ENCODE measurements around the gene FAM120A. TPM values are rescaled to one million over a fixed set of nuclear protein-coding genes. Genes with fewer than 3 reads are reported as not detected.
A peak's percentile ranks its signal among the peaks of the same experiment; 100 is the strongest.

The FAM120A gene
- total RNA-seq, 4 donors from 2014 or later = 81.7 to 125 (median 90.1) TPM

DNA sequence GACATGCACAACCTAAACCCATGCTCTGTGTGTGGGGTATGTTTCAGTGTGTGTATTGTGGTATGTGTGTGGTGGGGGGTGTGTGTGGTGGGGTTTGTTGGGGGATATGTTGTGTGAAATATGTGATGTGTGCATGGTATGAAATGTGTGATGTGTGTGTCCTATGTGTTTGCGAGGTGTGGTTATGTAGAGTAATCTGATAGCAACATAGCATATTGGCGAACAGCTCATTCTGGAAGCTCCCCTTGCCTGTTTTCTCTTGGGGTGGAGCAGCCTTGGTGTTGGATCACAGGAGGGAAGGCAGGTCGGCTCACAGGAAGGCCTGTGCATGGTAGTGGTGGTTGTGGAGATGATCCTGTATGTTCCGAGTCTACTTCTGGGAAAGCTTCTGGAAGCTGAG is 89.5 kb downstream of the FAM120A start:
- Histone ChIP-seq H3K9me3 (no peaks in the 10 kb centered on the region), H3K4me3 (no peak overlapping the region), H3K36me3 (peaks cover 21 to 59% (median 27%) of the 10 kb centered on the region in 4 donors), H3K4me1 (peaks cover 4 to 25% (median 20%) of the 10 kb centered on the region in 4 donors), H3K27ac (replicated peaks in 1 of 4) (no peak overlapping the region), H3K27me3 (no peaks in the 10 kb centered on the region)
- DNase-seq (ENCODE audit: extremely low spot score) = no peak
- WGBS = 85% methylated on average over 4 of the region's 4 CpGs
- intact Hi-C loops (cut with DNase I) = no loop called here
- no peak for TF ChIP-seq POLR2A (IDR thresholded peaks at IDR 0.05; ENCODE audit: low read depth)
- no peak for TF ChIP-seq POLR2AphosphoS5 (IDR thresholded peaks at IDR 0.05)
- no peak for TF ChIP-seq EP300 (IDR thresholded peaks at IDR 0.05)
- TF ChIP-seq, protein P1, sequence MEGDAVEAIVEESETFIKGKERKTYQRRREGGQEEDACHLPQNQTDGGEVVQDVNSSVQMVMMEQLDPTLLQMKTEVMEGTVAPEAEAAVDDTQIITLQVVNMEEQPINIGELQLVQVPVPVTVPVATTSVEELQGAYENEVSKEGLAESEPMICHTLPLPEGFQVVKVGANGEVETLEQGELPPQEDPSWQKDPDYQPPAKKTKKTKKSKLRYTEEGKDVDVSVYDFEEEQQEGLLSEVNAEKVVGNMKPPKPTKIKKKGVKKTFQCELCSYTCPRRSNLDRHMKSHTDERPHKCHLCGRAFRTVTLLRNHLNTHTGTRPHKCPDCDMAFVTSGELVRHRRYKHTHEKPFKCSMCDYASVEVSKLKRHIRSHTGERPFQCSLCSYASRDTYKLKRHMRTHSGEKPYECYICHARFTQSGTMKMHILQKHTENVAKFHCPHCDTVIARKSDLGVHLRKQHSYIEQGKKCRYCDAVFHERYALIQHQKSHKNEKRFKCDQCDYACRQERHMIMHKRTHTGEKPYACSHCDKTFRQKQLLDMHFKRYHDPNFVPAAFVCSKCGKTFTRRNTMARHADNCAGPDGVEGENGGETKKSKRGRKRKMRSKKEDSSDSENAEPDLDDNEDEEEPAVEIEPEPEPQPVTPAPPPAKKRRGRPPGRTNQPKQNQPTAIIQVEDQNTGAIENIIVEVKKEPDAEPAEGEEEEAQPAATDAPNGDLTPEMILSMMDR (IDR thresholded peaks at IDR 0.05) = no peak

DNA sequence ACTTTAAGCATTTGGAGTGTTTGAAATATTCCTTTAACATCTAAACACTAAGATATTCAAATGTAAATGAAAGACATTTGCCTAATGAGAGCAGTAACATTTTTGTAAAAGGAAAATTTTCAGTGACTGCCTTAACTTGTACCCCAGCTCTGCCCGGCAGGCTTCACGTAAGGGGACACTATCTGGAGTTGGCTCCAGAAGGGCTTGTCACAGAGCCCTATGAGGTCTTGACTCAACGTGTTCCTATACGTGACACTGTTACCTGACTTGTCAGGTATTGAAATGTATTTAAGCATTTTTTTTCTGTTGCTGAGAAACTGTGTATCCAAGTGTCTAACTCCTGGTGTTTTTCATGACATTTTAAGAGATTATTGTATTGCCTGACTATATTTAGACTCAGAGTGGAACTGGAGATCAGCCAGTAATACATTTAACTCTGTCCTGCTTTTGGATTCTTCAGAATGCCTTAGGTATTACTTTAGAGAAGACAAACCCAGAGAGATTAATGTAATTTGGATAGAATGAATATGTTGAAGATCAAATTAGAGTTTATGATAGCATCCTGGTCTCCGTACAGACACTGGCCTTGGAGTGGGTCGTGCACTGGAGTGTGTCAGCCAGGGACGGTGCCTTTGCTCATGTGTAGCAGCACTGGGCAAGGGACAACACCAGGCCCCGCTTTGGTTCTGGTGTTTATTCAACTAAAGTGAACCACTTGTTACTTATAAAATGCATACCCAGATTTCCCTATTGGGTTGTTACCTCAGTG is 90.3 kb downstream of the FAM120A start:
- no peak for DNase-seq (ENCODE audit: extremely low spot score)
- Histone ChIP-seq H3K27ac (replicated peaks in 1 of 4) (peak overlapping the region in 2 of 4 donors; percentile 18 to 50), H3K36me3 (peaks cover 21 to 60% (median 30%) of the 10 kb centered on the region in 4 donors), H3K4me3 (no peak overlapping the region), H3K27me3 (no peaks in the 10 kb centered on the region), H3K4me1 (peaks cover 4 to 25% (median 20%) of the 10 kb centered on the region in 4 donors), H3K9me3 (no peaks in the 10 kb centered on the region)
- intact Hi-C loops (cut with DNase I) = no loop called here
- 40% methylated on average over 8 of the region's 8 CpGs for WGBS
- TF ChIP-seq POLR2A (IDR thresholded peaks at IDR 0.05; ENCODE audit: low read depth) (no peak), EP300 (IDR thresholded peaks at IDR 0.05) (no peak), POLR2AphosphoS5 (IDR thresholded peaks at IDR 0.05) (no peak)
- TF ChIP-seq, protein P1 (IDR thresholded peaks at IDR 0.05) = no peak

DNA sequence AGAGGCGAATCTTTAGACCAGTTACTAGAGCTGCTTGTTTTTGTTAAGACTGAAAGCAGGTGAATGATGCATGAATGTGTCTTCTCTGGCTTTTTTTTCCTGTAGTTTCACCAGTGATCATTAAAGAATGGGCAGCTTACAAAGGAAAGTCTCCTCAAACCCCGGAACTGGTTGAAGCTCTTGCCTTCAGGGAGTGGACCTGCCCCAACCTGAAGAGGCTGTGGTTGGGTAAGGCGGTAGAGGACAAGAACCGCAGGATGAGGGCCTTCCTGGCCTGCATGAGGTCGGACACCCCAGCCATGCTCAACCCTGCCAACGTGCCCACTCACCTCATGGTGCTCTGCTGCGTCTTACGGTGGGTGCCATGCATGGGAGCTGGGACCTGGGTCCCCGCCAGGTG is 91.6 kb downstream of the FAM120A start:
- TF ChIP-seq POLR2A (IDR thresholded peaks at IDR 0.05; ENCODE audit: low read depth) (no peak), POLR2AphosphoS5 (IDR thresholded peaks at IDR 0.05) (no peak), EP300 (IDR thresholded peaks at IDR 0.05) (no peak)
- TF ChIP-seq, protein P1 (IDR thresholded peaks at IDR 0.05) = no peak
- Histone ChIP-seq H3K27ac (replicated peaks in 1 of 4) (no peak overlapping the region), H3K4me3 (no peak overlapping the region), H3K27me3 (no peaks in the 10 kb centered on the region), H3K4me1 (peaks cover 4 to 25% (median 20%) of the 10 kb centered on the region in 4 donors), H3K36me3 (peaks cover 20 to 59% (median 27%) of the 10 kb centered on the region in 4 donors), H3K9me3 (no peaks in the 10 kb centered on the region)
- no peak for DNase-seq (ENCODE audit: extremely low spot score)
- WGBS = 99% methylated on average over 4 of the region's 9 CpGs
- intact Hi-C loops (cut with DNase I) = no loop called here

DNA sequence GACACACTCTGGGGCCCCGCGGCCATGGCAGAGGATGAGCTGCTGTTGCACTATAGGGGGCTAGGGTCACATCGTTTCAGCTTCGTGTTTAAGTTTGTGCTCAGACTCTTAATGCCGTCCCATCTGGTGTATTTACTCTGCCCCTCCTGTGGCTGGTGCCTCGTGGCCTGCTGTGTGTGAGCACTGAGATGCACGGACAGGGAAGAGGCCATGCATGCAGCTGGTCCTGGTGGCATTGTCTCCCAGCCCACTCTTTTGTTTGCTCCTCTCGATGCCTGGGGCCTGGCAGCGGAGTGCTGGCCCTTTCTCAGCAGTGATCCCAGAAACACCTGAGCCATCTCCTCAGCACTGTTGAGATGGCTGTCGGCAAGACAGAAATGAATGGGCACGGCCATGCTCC is 94.9 kb downstream of the FAM120A start:
- TF ChIP-seq, protein P1 (IDR thresholded peaks at IDR 0.05) = no peak
- TF ChIP-seq POLR2A (IDR thresholded peaks at IDR 0.05; ENCODE audit: low read depth) (no peak), EP300 (IDR thresholded peaks at IDR 0.05) (no peak), POLR2AphosphoS5 (IDR thresholded peaks at IDR 0.05) (no peak)
- peaks cover 21 to 61% (median 37%) of the 10 kb centered on the region in 4 donors for H3K36me3 ChIP-seq
- no peak for DNase-seq (ENCODE audit: extremely low spot score)
- WGBS = 95% methylated on average over 11 of the region's 11 CpGs
- no peak overlapping the region for H3K4me3 ChIP-seq
- intact Hi-C loops (cut with DNase I) = no loop called here
- H3K9me3 ChIP-seq = no peaks in the 10 kb centered on the region
- H3K27ac ChIP-seq (replicated peaks in 1 of 4) = no peak overlapping the region
- peaks cover 15 to 26% (median 23%) of the 10 kb centered on the region in 4 donors for H3K4me1 ChIP-seq
- H3K27me3 ChIP-seq = no peaks in the 10 kb centered on the region

Data from esophagus muscularis mucosa (tissue), 4 donors.